SU-DHL-6 (cell line): ENCODE results near the gene WDR11.

Experiments
- H2AFZ ChIP-seq: fragments of 200-600 bp; sonication (generic); 2 replicates; pipeline ENCODE4 v1.6.1; 2014; ENCODE audit warnings: low read depth, mild to moderate bottlenecking, moderate library complexity, mixed read lengths, antibody characterized with exemption, low read length; ENCODE audit not compliant: severe bottlenecking
- H3F3A ChIP-seq: fragments of 200-600 bp; shearing (Covaris generic); 2 replicates; pipeline ENCODE4 v1.6.0; 2016; ENCODE audit warnings: antibody characterized with exemption, mild to moderate bottlenecking; ENCODE audit not compliant: insufficient read depth
- H3K27ac ChIP-seq: fragments of 200-600 bp; sonication (generic); 2 replicates; pipeline ENCODE4 v1.5.1; 2016; ENCODE audit warnings: low read depth, mild to moderate bottlenecking, low read length, moderate library complexity, mixed read lengths
- H3K27me3 ChIP-seq: fragments of 200-600 bp; sonication (generic), shearing (Covaris generic); 2 replicates; pipeline ENCODE4 v1.6.0; 2014; ENCODE audit warnings: mild to moderate bottlenecking, low read length
- H3K36me3 ChIP-seq: fragments of 200-600 bp; sonication (generic); 2 replicates; pipeline ENCODE4 v1.6.1; 2014; ENCODE audit warnings: mild to moderate bottlenecking, low read length, mixed read lengths
- H3K4me2 ChIP-seq: fragments of 300-600, 200-600 bp; shearing (Covaris generic), sonication (generic); 2 replicates; pipeline ENCODE4 v1.6.0; 2014; ENCODE audit warnings: low read length, low read depth, mild to moderate bottlenecking; ENCODE audit not compliant: poor library complexity, severe bottlenecking
- H3K4me3 ChIP-seq: fragments of 200-600 bp; sonication (generic); 2 replicates; pipeline ENCODE4 v1.5.1; 2014; ENCODE audit warnings: antibody characterized with exemption, low read length, mild to moderate bottlenecking, mixed read lengths; ENCODE audit not compliant: insufficient read depth, poor library complexity, severe bottlenecking
- H3K79me2 ChIP-seq: fragments of 200-600 bp; sonication (generic); 2 replicates; pipeline ENCODE4 v1.6.1; 2014; ENCODE audit warnings: mild to moderate bottlenecking, low read length, moderate library complexity; ENCODE audit not compliant: insufficient read depth
- H3K9ac ChIP-seq: fragments of 200-600 bp; sonication (generic); 2 replicates; pipeline ENCODE4 v1.7.0; 2014; ENCODE audit warnings: mild to moderate bottlenecking, low read length
- H3K9me2 ChIP-seq: fragments of 200-600 bp; sonication (generic); replicated peaks from 2 replicates; pipeline ENCODE4 v1.6.1; 2014; ENCODE audit warnings: low read length; ENCODE audit not compliant: insufficient read depth
- H3K9me3 ChIP-seq: fragments of 200-600 bp; sonication (generic); 2 replicates; pipeline ENCODE4 v1.6.1; 2014; ENCODE audit warnings: low read length, mixed read lengths; ENCODE audit not compliant: insufficient read depth
- H4K20me1 ChIP-seq: fragments of 200-600 bp; sonication (generic); 2 replicates; pipeline ENCODE4 v1.6.1; 2014; ENCODE audit warnings: low read depth, mild to moderate bottlenecking, antibody characterized with exemption, low read length, moderate library complexity, mixed read lengths
- CTCF ChIP-seq: fragments of 200-600 bp; sonication (generic); IDR thresholded peaks from one replicate; pipeline ENCODE4 v1.5.1; 2017; ENCODE audit warnings: antibody characterized with exemption, mild to moderate bottlenecking, low read length, moderate library complexity; ENCODE audit not compliant: insufficient read depth, poor library complexity, severe bottlenecking
- EZH2phosphoT487 ChIP-seq: fragments of 200-600 bp; sonication (generic), shearing (Covaris generic); conservative IDR thresholded peaks from 2 replicates; pipeline ENCODE4 v1.6.1; 2018; ENCODE audit warnings: mild to moderate bottlenecking, antibody characterized with exemption, low read length, moderate library complexity, mixed read lengths

Gene WDR11

GRCh38 chr10:120833222-120833928 is 17.8 kb upstream of the WDR11 start:
- H3K9ac ChIP-seq, result no peak overlapping the region
- no peaks in the 10 kb centered on the region for H4K20me1 ChIP-seq
- no peaks in the 10 kb centered on the region for H3K9me2 ChIP-seq
- no peaks in the 10 kb centered on the region for H3K79me2 ChIP-seq
- no peak overlapping the region for H2AFZ ChIP-seq
- no peaks in the 10 kb centered on the region for H3K27me3 ChIP-seq
- H3F3A ChIP-seq, result no peaks in the 10 kb centered on the region
- H3K4me2 ChIP-seq, result no peak overlapping the region
- H3K4me3 ChIP-seq, result no peak overlapping the region
- H3K9me3 ChIP-seq, result no peaks in the 10 kb centered on the region
- TF ChIP-seq CTCF (no peak), EZH2phosphoT487 (no peak)
- H3K27ac ChIP-seq, result no peak overlapping the region
- H3K36me3 ChIP-seq, result no peaks in the 10 kb centered on the region

GRCh38 chr10:120835603-120836002 is 15.6 kb upstream of the WDR11 start:
- no peaks in the 10 kb centered on the region for H3K9me2 ChIP-seq
- no peak overlapping the region for H3K27ac ChIP-seq
- no peaks in the 10 kb centered on the region for H3K36me3 ChIP-seq
- H4K20me1 ChIP-seq, result no peaks in the 10 kb centered on the region
- H3K27me3 ChIP-seq, result no peaks in the 10 kb centered on the region
- H3F3A ChIP-seq, result no peaks in the 10 kb centered on the region
- H3K9me3 ChIP-seq, result no peaks in the 10 kb centered on the region
- no peak overlapping the region for H3K4me2 ChIP-seq
- H2AFZ ChIP-seq, result no peak overlapping the region
- no peak overlapping the region for H3K4me3 ChIP-seq
- no peaks in the 10 kb centered on the region for H3K79me2 ChIP-seq
- H3K9ac ChIP-seq, result no peak overlapping the region
- TF ChIP-seq CTCF (no peak), EZH2phosphoT487 (no peak)

DNA sequence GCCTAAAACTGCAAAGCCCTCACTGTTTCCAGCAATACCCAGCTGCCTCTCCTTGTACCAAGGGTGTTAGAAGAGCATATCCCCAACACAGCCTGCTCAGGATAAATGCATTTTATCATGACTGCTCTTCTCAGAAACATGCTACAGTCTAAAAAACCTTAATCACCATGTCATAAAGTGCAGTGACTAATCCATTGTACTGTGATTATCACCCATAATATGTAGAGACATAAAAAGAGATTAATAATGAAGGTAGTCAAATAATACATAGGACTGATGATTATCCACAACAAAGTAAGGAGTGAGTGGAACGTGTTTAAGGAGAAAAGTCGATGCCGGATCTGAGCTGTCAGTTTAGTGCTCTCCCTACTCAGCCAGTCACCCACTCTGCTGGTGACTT is 12.2 kb upstream of the WDR11 start:
- Histone ChIP-seq H3K4me2 (no peak overlapping the region), H3K4me3 (no peak overlapping the region), H3K27ac (no peak overlapping the region), H2AFZ (no peak overlapping the region), H3K9me3 (no peaks in the 10 kb centered on the region), H3K36me3 (no peaks in the 10 kb centered on the region), H3F3A (no peaks in the 10 kb centered on the region), H3K9me2 (no peaks in the 10 kb centered on the region), H4K20me1 (no peaks in the 10 kb centered on the region), H3K9ac (no peak overlapping the region), H3K79me2 (no peaks in the 10 kb centered on the region), H3K27me3 (no peaks in the 10 kb centered on the region)
- TF ChIP-seq CTCF, result no peak
- TF ChIP-seq EZH2phosphoT487, result no peak
